ENCODE results near the gene CRCP. TPM values are rescaled to one million over a fixed set of nuclear protein-coding genes. Genes with fewer than 3 reads are reported as not detected.
A peak's percentile ranks its signal among the peaks of the same experiment; 100 is the strongest.
"Not testable (repeated sequence)": the region's sequence is repeated elsewhere in the genome, so short reads cannot be mapped to it uniquely, and the experiment has no call there.

The CRCP gene
- 10 to 100 TPM; 31.1 to 91.1 (median 37.3) TPM for total RNA-seq

- Histone ChIP-seq H3K36me3 (peaks cover 0 to 3% (median 0%) of the 10 kb centered on the region in 4 donors), H3K4me3 (peak within 1 kb of the TSS; percentile 67 to 96 (median 92)), H3K4me1 (peaks cover 30 to 40% (median 34%) of the 10 kb centered on the region in 4 donors), H3K27me3 (no peaks in the 10 kb centered on the region), H3K27ac (peak within 1 kb of the TSS; percentile 94 to 99 (median 98)), H3K9me3 (no peaks in the 10 kb centered on the region)
- WGBS, 2 donors, result 1% methylated on average over 38 to 65 of the region's 67 CpGs
- ATAC-seq (ENCODE audit: low FRiP score in 2 of 2), result peak; percentile 94 to 97
- peak; percentile 85 to 96 for DNase-seq
- TF ChIP-seq CTCF (IDR thresholded peaks at IDR 0.05), result peak in 3 of 6 experiments; percentile 15 to 38 (median 29)
- peak in 2 of 4 donors; percentile 69 to 77 for TF ChIP-seq POLR2A (IDR thresholded peaks at IDR 0.05)
- TF ChIP-seq EP300 (IDR thresholded peaks at IDR 0.05), result peak in 1 of 4 donors; percentile 16
- TF ChIP-seq POLR2AphosphoS5 (IDR thresholded peaks at IDR 0.05), result peak; percentile 79 to 90
Observed at GRCh38 chr7:66114743-66115649, at the start of gene CRCP. TSS of gene CRCP (plus strand) at chr7:66114847. CDS start at chr7:66114963, 116 bp downstream.

- Histone ChIP-seq H3K4me1 (no peaks in the 10 kb centered on the region), H3K9me3 (no peaks in the 10 kb centered on the region), H3K36me3 (no peaks in the 10 kb centered on the region), H3K4me3 (no peak overlapping the region), H3K27ac (no peak overlapping the region), H3K27me3 (no peaks in the 10 kb centered on the region)
- no peak for ATAC-seq (ENCODE audit: low FRiP score in 2 of 2)
- TF ChIP-seq EP300 (IDR thresholded peaks at IDR 0.05) (no peak), POLR2AphosphoS5 (IDR thresholded peaks at IDR 0.05) (no peak), CTCF (IDR thresholded peaks at IDR 0.05) (no peak), POLR2A (IDR thresholded peaks at IDR 0.05) (no peak)
- WGBS, 2 donors, result 94 to 97% methylated on average over 4 of the region's 4 CpGs
- no peak for DNase-seq
Observed at GRCh38 chr7:66069732-66070131, 44.9 kb upstream of the CRCP start.

- no peaks in the 10 kb centered on the region for H3K9me3 ChIP-seq
- TF ChIP-seq CTCF (IDR thresholded peaks at IDR 0.05), result no peak
- no peak overlapping the region for H3K27ac ChIP-seq
- DNase-seq (no peak), ATAC-seq (ENCODE audit: low FRiP score in 2 of 2) (no peak)
- peaks cover 0 to 3% (median 1%) of the 10 kb centered on the region in 4 donors for H3K4me1 ChIP-seq
- H3K27me3 ChIP-seq, result no peaks in the 10 kb centered on the region
- no peaks in the 10 kb centered on the region for H3K36me3 ChIP-seq
- H3K4me3 ChIP-seq, result no peak overlapping the region
- 87 to 100% methylated on average over 1 of the region's 1 CpG for WGBS, 2 donors
Observed at GRCh38 chr7:66070222-66070621, 44.4 kb upstream of the CRCP start.

GRCh38 chr7:66072208-66072607, 42.4 kb upstream of the CRCP start:
- not testable (repeated sequence) for DNase-seq; H3K27me3 ChIP-seq; ATAC-seq (ENCODE audit: low FRiP score in 2 of 2); H3K36me3 ChIP-seq; H3K4me3 ChIP-seq; H3K9me3 ChIP-seq; H3K27ac ChIP-seq
- peak in 1 of 6 experiments; percentile 15 for TF ChIP-seq CTCF (IDR thresholded peaks at IDR 0.05)
- peaks cover 8 to 15% (median 12%) of the 10 kb centered on the region in 4 donors for H3K4me1 ChIP-seq
- 55 to 65% methylated on average over 7 of the region's 7 CpGs for WGBS, 2 donors

Data from upper lobe of left lung (tissue), 6 donors.